Measurements from ENCODE around the gene DDO.
"Not testable (repeated sequence)": the region's sequence is repeated elsewhere in the genome, so short reads cannot be mapped to it uniquely, and the experiment has no call there.

DDO gene

GRCh38 chr6:110355727-110356126, 59.6 kb downstream of the DDO start:
- H3K9ac ChIP-seq (ENCODE audit: low read length) = no peak overlapping the region
- peaks cover 31% of the 10 kb centered on the region for H3K27me3 ChIP-seq (ENCODE audit: control insufficient read depth, insufficient read depth, low read length)
- H3K27ac ChIP-seq (ENCODE audit: low read depth, low read length) = no peak overlapping the region
- H3K9me3 ChIP-seq (ENCODE audit: control insufficient read depth, insufficient read depth, low read depth, low read length) = no peaks in the 10 kb centered on the region
- H3K4me1 ChIP-seq (ENCODE audit: control insufficient read depth, insufficient read depth, low read length) = peaks cover 40% of the 10 kb centered on the region
- H3K4me3 ChIP-seq (ENCODE audit: low read depth, low read length) = no peak overlapping the region
- H3K36me3 ChIP-seq (ENCODE audit: control insufficient read depth, insufficient read depth, low read length) = no peaks in the 10 kb centered on the region

GRCh38 chr6:110355022-110355421, 60.4 kb downstream of the DDO start:
- H3K4me1 ChIP-seq (ENCODE audit: control insufficient read depth, insufficient read depth, low read length) = peaks cover 40% of the 10 kb centered on the region
- H3K36me3 ChIP-seq (ENCODE audit: control insufficient read depth, insufficient read depth, low read length) = no peaks in the 10 kb centered on the region
- H3K9ac ChIP-seq (ENCODE audit: low read length) = no peak overlapping the region
- H3K27ac ChIP-seq (ENCODE audit: low read depth, low read length) = no peak overlapping the region
- no peak overlapping the region for H3K4me3 ChIP-seq (ENCODE audit: low read depth, low read length)
- H3K27me3 ChIP-seq (ENCODE audit: control insufficient read depth, insufficient read depth, low read length) = peaks cover 31% of the 10 kb centered on the region
- H3K9me3 ChIP-seq (ENCODE audit: control insufficient read depth, insufficient read depth, low read depth, low read length) = no peaks in the 10 kb centered on the region

GRCh38 chr6:110354153-110354552, 61.2 kb downstream of the DDO start:
- Histone ChIP-seq H3K4me3 (ENCODE audit: low read depth, low read length) (no peak overlapping the region), H3K9me3 (ENCODE audit: control insufficient read depth, insufficient read depth, low read depth, low read length) (no peaks in the 10 kb centered on the region), H3K4me1 (ENCODE audit: control insufficient read depth, insufficient read depth, low read length) (peaks cover 40% of the 10 kb centered on the region), H3K36me3 (ENCODE audit: control insufficient read depth, insufficient read depth, low read length) (no peaks in the 10 kb centered on the region), H3K27me3 (ENCODE audit: control insufficient read depth, insufficient read depth, low read length) (peaks cover 27% of the 10 kb centered on the region), H3K27ac (ENCODE audit: low read depth, low read length) (no peak overlapping the region), H3K9ac (ENCODE audit: low read length) (no peak overlapping the region)

GRCh38 chr6:110353457-110354001, 61.8 kb downstream of the DDO start:
- Histone ChIP-seq H3K4me3 (ENCODE audit: low read depth, low read length) (no peak overlapping the region), H3K9ac (ENCODE audit: low read length) (no peak overlapping the region), H3K4me1 (ENCODE audit: control insufficient read depth, insufficient read depth, low read length) (peaks cover 40% of the 10 kb centered on the region), H3K36me3 (ENCODE audit: control insufficient read depth, insufficient read depth, low read length) (no peaks in the 10 kb centered on the region), H3K9me3 (ENCODE audit: control insufficient read depth, insufficient read depth, low read depth, low read length) (no peaks in the 10 kb centered on the region), H3K27me3 (ENCODE audit: control insufficient read depth, insufficient read depth, low read length) (peaks cover 21% of the 10 kb centered on the region), H3K27ac (ENCODE audit: low read depth, low read length) (no peak overlapping the region)

- Histone ChIP-seq H3K4me3 (ENCODE audit: low read depth, low read length) (no peak overlapping the region), H3K4me1 (ENCODE audit: control insufficient read depth, insufficient read depth, low read length) (peaks cover 40% of the 10 kb centered on the region), H3K27ac (ENCODE audit: low read depth, low read length) (no peak overlapping the region), H3K9me3 (ENCODE audit: control insufficient read depth, insufficient read depth, low read depth, low read length) (no peaks in the 10 kb centered on the region), H3K27me3 (ENCODE audit: control insufficient read depth, insufficient read depth, low read length) (peaks cover 16% of the 10 kb centered on the region), H3K9ac (ENCODE audit: low read length) (no peak overlapping the region), H3K36me3 (ENCODE audit: control insufficient read depth, insufficient read depth, low read length) (no peaks in the 10 kb centered on the region)
Measured at GRCh38 chr6:110352563-110353262, 62.7 kb downstream of the DDO start.

- Histone ChIP-seq H3K36me3 (ENCODE audit: control insufficient read depth, insufficient read depth, low read length) (no peaks in the 10 kb centered on the region), H3K4me1 (ENCODE audit: control insufficient read depth, insufficient read depth, low read length) (peaks cover 34% of the 10 kb centered on the region), H3K4me3 (ENCODE audit: low read depth, low read length) (no peak overlapping the region), H3K27ac (ENCODE audit: low read depth, low read length) (no peak overlapping the region), H3K9ac (ENCODE audit: low read length) (no peak overlapping the region), H3K9me3 (ENCODE audit: control insufficient read depth, insufficient read depth, low read depth, low read length) (no peaks in the 10 kb centered on the region), H3K27me3 (ENCODE audit: control insufficient read depth, insufficient read depth, low read length) (peaks cover 8% of the 10 kb centered on the region)
Measured at GRCh38 chr6:110351986-110352385, 63.4 kb downstream of the DDO start.

GRCh38 chr6:110351546-110351945, 63.8 kb downstream of the DDO start:
- Histone ChIP-seq H3K4me3 (ENCODE audit: low read depth, low read length) (no peak overlapping the region), H3K27me3 (ENCODE audit: control insufficient read depth, insufficient read depth, low read length) (peaks cover 4% of the 10 kb centered on the region), H3K4me1 (ENCODE audit: control insufficient read depth, insufficient read depth, low read length) (peaks cover 30% of the 10 kb centered on the region), H3K36me3 (ENCODE audit: control insufficient read depth, insufficient read depth, low read length) (no peaks in the 10 kb centered on the region), H3K9me3 (ENCODE audit: control insufficient read depth, insufficient read depth, low read depth, low read length) (no peaks in the 10 kb centered on the region), H3K27ac (ENCODE audit: low read depth, low read length) (no peak overlapping the region), H3K9ac (ENCODE audit: low read length) (no peak overlapping the region)

GRCh38 chr6:110350593-110350992, 64.8 kb downstream of the DDO start:
- not testable (repeated sequence) for H3K27ac ChIP-seq (ENCODE audit: low read depth, low read length); H3K36me3 ChIP-seq (ENCODE audit: control insufficient read depth, insufficient read depth, low read length); H3K9me3 ChIP-seq (ENCODE audit: control insufficient read depth, insufficient read depth, low read depth, low read length); H3K9ac ChIP-seq (ENCODE audit: low read length); H3K27me3 ChIP-seq (ENCODE audit: control insufficient read depth, insufficient read depth, low read length); H3K4me3 ChIP-seq (ENCODE audit: low read depth, low read length)
- peaks cover 23% of the 10 kb centered on the region for H3K4me1 ChIP-seq (ENCODE audit: control insufficient read depth, insufficient read depth, low read length)

GRCh38 chr6:110348961-110349690, 66.2 kb downstream of the DDO start:
- no peaks in the 10 kb centered on the region for H3K36me3 ChIP-seq (ENCODE audit: control insufficient read depth, insufficient read depth, low read length)
- peaks cover 15% of the 10 kb centered on the region for H3K4me1 ChIP-seq (ENCODE audit: control insufficient read depth, insufficient read depth, low read length)
- H3K27ac ChIP-seq (ENCODE audit: low read depth, low read length) = no peak overlapping the region

GRCh38 chr6:110345025-110345424, 70.3 kb downstream of the DDO start:
- Histone ChIP-seq H3K4me1 (ENCODE audit: control insufficient read depth, insufficient read depth, low read length) (peaks cover 12% of the 10 kb centered on the region; the same call in 1 of the 2 replicates), H3K27me3 (ENCODE audit: control insufficient read depth, insufficient read depth, low read length) (no peaks in the 10 kb centered on the region), H3K9ac (ENCODE audit: low read length) (no peak overlapping the region), H3K27ac (ENCODE audit: low read depth, low read length) (no peak overlapping the region), H3K36me3 (ENCODE audit: control insufficient read depth, insufficient read depth, low read length) (no peaks in the 10 kb centered on the region), H3K9me3 (ENCODE audit: control insufficient read depth, insufficient read depth, low read depth, low read length) (no peaks in the 10 kb centered on the region), H3K4me3 (ENCODE audit: low read depth, low read length) (no peak overlapping the region)

More at GRCh38 chr6:110348961-110349690, 66.2 kb downstream of the DDO start:
- Histone ChIP-seq H3K9me3 (ENCODE audit: control insufficient read depth, insufficient read depth, low read depth, low read length) (no peaks in the 10 kb centered on the region), H3K27me3 (ENCODE audit: control insufficient read depth, insufficient read depth, low read length) (no peaks in the 10 kb centered on the region), H3K9ac (ENCODE audit: low read length) (no peak overlapping the region), H3K4me3 (ENCODE audit: low read depth, low read length) (no peak overlapping the region)

- Histone ChIP-seq H3K4me1 (ENCODE audit: control insufficient read depth, insufficient read depth, low read length) (peaks cover 12% of the 10 kb centered on the region; the same call in 1 of the 2 replicates), H3K9ac (ENCODE audit: low read length) (no peak overlapping the region), H3K27me3 (ENCODE audit: control insufficient read depth, insufficient read depth, low read length) (no peaks in the 10 kb centered on the region), H3K9me3 (ENCODE audit: control insufficient read depth, insufficient read depth, low read depth, low read length) (no peaks in the 10 kb centered on the region), H3K27ac (ENCODE audit: low read depth, low read length) (no peak overlapping the region), H3K4me3 (ENCODE audit: low read depth, low read length) (no peak overlapping the region), H3K36me3 (ENCODE audit: control insufficient read depth, insufficient read depth, low read length) (no peaks in the 10 kb centered on the region)
Measured at GRCh38 chr6:110342759-110343158, 72.6 kb downstream of the DDO start.
